Memory B cell (primary cell): ENCODE results near the gene SURF4.
"Not testable (repeated sequence)": the region's sequence is repeated elsewhere in the genome, so short reads cannot be mapped to it uniquely, and the experiment has no call there.

Experiments
- ATAC-seq: fragments of 150-1000 bp; cut with Tn5 transposase; 2 replicates; pipeline ENCODE4 v1.10.0; 2021; ENCODE audit warnings: low read depth, mild to moderate bottlenecking, moderate library complexity
- DNase-seq, 2 donors: peaks; one replicate each; pipeline ENCODE4 v3.0.0; 2022; ENCODE audit warnings: low spot score in 2 of 2
- H3K27ac Mint-ChIP-seq: one replicate; pipeline ENCODE4 v1.8.0; 2022; ENCODE audit warnings: mild to moderate bottlenecking, moderate library complexity, mixed read lengths
- H3K27me3 Mint-ChIP-seq: one replicate; pipeline ENCODE4 v1.8.0; 2022; ENCODE audit warnings: mixed read lengths
- H3K36me3 Mint-ChIP-seq: one replicate; pipeline ENCODE4 v1.8.0; 2022; ENCODE audit warnings: mild to moderate bottlenecking, mixed read lengths
- H3K4me1 Mint-ChIP-seq: one replicate; pipeline ENCODE4 v1.8.0; 2022; ENCODE audit warnings: mixed read lengths
- H3K4me3 Mint-ChIP-seq: one replicate; pipeline ENCODE4 v1.8.0; 2022; ENCODE audit warnings: mild to moderate bottlenecking, moderate library complexity, mixed read lengths
- H3K9me3 Mint-ChIP-seq: one replicate; pipeline ENCODE4 v1.8.0; 2022; ENCODE audit warnings: mixed read lengths

SURF4 gene

DNA sequence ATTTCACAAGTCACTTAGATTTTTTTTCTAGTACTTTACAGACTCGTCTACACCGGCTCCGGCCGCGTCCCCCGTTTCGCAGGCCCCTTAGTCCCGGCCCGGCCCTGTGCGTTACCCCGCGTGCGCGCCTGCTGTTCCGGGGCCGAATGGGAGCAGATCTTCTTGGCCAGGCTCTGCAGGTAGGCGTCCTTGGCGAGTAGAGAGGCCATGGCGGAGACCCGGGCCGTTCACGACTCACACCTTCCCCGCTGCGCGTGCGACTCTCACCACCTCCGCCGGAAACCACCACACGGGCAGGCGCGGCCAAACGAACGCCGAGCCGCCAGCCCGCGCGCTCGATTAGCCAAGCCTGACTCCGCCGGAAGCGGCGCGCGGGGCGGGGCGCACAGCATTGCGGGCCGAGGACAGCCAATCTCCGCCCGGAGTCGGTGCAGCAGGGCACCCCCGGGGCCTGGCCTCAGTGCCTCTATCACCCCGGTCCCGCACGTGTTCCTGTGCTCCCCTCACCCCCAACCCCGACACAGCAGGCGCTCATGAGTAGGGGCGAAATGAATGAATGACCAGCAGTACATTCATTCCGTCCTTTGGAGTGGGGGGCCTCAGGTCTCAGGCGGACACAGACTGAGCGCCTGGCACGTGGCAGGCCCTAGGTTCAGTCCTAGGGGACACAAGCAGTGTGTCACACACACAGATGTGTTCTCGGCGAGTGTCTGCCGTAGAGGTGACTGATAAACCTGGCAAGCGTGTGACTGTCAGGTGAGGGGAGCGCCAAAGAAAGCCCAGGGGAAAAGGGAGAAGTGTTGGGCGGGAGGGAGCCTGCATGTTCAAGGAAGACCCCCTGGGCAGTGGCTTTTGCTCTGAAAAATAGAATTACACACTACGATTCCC lies 39.7 kb downstream of the SURF4 start, which contains the start of gene SURF6:
Gene SURF6, minus strand, starts transcription at position 265 of the 888 bp plus-strand sequence. Its CDS starts 56 bp downstream, at position 209.
- Mint-ChIP-seq H3K27me3 (no peaks in the 10 kb centered on the region), H3K36me3 (peaks cover 30% of the 10 kb centered on the region), H3K4me3 (peak within 1 kb of the TSS; percentile 97), H3K27ac (peak within 1 kb of the TSS; percentile 93), H3K4me1 (peaks cover 31% of the 10 kb centered on the region), H3K9me3 (no peaks in the 10 kb centered on the region)
- peak; percentile 85 for ATAC-seq
- peak; percentile 88 to 89 for DNase-seq

DNA sequence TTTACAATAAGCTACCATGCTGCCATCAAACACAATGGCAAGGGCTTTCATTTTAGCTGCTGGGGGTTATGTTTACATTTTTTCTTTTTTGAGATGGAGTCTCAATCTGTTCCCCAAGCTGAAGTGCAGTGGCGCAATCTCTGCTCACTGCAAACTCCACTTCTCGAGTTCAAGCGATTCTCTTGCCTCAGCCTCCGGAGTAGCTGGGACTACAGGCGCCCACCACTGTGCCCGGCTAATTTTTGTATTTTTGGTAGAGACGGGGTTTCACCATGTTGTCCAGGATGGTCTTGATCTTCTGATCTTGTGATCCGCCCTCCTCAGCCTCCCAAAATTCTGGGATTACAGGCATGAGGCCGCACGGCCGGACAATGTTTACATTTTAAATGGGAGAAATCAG lies 41.0 kb downstream of the SURF4 start:
- not testable (repeated sequence) for ATAC-seq, H3K9me3 Mint-ChIP-seq, DNase-seq, H3K27ac Mint-ChIP-seq, H3K27me3 Mint-ChIP-seq
- Mint-ChIP-seq H3K4me1 (peaks cover 24% of the 10 kb centered on the region), H3K4me3 (peak overlapping the region; percentile 97), H3K36me3 (peaks cover 27% of the 10 kb centered on the region)

- Mint-ChIP-seq H3K36me3 (peaks cover 22% of the 10 kb centered on the region), H3K27me3 (no peaks in the 10 kb centered on the region), H3K4me3 (no peak overlapping the region), H3K4me1 (peaks cover 22% of the 10 kb centered on the region), H3K9me3 (no peaks in the 10 kb centered on the region), H3K27ac (no peak overlapping the region)
- ATAC-seq (no peak), DNase-seq (no peak)
These were observed 41.7 kb downstream of the SURF4 start for GRCh38 chr9:133334161-133334560.

DNA sequence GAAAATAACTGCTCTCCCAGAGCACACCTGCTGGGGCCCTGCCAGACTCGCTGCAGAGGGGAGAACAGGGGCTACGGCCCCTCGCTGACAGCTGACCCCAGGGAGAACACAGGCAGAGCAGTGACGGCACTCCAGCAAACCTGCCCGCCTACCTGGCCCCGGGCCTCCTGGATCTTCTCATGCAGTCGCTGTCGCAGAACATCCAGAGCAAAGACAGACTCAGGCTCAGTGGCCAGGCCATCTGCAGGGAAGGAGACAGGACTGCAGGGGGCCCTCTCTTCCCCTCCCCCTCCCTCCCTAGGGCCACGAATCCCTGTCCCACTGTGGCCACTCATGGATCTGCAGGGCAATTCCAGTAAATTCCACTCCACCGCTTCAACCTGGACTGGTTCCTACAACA lies 42.3 kb downstream of the SURF4 start:
- H3K9me3 Mint-ChIP-seq = no peaks in the 10 kb centered on the region
- no peaks in the 10 kb centered on the region for H3K27me3 Mint-ChIP-seq
- no peak for DNase-seq
- no peak overlapping the region for H3K4me3 Mint-ChIP-seq
- H3K4me1 Mint-ChIP-seq = peaks cover 24% of the 10 kb centered on the region
- H3K27ac Mint-ChIP-seq = no peak overlapping the region
- no peak for ATAC-seq
- H3K36me3 Mint-ChIP-seq = peaks cover 19% of the 10 kb centered on the region

- no peak overlapping the region for H3K27ac Mint-ChIP-seq
- H3K9me3 Mint-ChIP-seq = no peaks in the 10 kb centered on the region
- peak overlapping the region; percentile 29 for H3K4me3 Mint-ChIP-seq
- H3K27me3 Mint-ChIP-seq = no peaks in the 10 kb centered on the region
- peaks cover 25% of the 10 kb centered on the region for H3K4me1 Mint-ChIP-seq
- DNase-seq (no peak), ATAC-seq (no peak)
- peaks cover 19% of the 10 kb centered on the region for H3K36me3 Mint-ChIP-seq
These were observed 42.8 kb downstream of the SURF4 start for GRCh38 chr9:133333011-133333410.

DNA sequence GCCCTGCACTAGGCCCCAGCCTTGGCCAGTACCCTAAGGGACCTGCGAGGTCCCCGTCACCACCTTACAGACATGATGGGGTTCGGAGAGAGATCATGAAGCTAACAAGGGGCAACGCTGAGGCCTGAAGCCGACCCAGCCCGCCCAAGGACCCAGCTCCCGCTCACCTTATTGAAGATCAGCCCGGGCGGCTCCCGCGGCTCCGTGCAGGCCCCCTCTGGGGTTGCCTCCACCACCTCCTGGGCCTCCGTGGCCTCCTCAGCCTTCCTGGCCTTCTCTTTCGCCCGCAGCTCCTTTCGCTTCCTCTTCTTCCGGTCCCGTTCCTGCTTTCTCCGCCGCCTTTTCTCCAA lies 43.5 kb downstream of the SURF4 start:
- H3K36me3 Mint-ChIP-seq = peaks cover 19% of the 10 kb centered on the region
- DNase-seq = no peak
- no peak for ATAC-seq
- no peak overlapping the region for H3K27ac Mint-ChIP-seq
- H3K9me3 Mint-ChIP-seq = no peaks in the 10 kb centered on the region
- no peaks in the 10 kb centered on the region for H3K27me3 Mint-ChIP-seq
- H3K4me3 Mint-ChIP-seq = no peak overlapping the region
- H3K4me1 Mint-ChIP-seq = peaks cover 22% of the 10 kb centered on the region

DNA sequence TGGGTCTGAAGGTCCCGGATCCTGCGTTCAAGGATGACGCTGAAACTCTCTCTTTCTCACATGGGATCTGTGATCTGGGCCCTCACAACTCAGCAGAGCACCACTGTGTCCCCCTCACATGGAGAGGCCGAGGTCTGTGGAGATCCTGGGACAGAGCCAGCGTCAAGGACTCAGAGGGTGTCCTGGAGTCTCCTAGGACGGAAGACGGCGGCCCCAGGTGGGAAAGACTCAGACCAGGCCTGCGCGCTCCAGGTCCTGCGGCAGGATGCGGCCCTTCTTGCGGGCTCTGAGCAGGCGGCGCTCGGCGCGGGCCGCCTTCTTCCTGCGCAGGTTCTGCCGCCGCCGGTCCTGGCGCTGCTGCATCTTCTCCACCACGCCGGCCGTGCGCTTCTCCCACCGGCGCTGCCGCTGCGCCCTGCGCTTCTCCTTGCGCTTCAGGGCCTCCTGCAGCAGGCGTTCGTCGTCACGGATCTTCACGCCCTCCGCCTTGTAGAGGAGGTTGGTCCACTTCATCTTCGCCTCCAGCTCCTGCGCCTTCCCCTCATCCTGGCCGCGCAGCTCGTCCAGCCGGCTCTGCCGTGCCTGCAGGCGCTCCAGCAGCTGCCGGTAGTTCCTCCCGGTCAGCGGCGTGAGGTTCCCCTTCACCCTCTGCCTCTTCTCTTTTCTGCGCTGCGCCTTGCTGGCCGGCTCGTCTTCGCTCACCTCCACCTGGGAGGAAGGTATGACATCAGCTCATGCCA lies 44.0 kb downstream of the SURF4 start:
- H3K4me1 Mint-ChIP-seq = peaks cover 22% of the 10 kb centered on the region
- peaks cover 19% of the 10 kb centered on the region for H3K36me3 Mint-ChIP-seq
- H3K9me3 Mint-ChIP-seq = no peaks in the 10 kb centered on the region
- ATAC-seq = no peak
- no peak overlapping the region for H3K27ac Mint-ChIP-seq
- H3K4me3 Mint-ChIP-seq = no peak overlapping the region
- DNase-seq = no peak
- H3K27me3 Mint-ChIP-seq = no peaks in the 10 kb centered on the region

DNA sequence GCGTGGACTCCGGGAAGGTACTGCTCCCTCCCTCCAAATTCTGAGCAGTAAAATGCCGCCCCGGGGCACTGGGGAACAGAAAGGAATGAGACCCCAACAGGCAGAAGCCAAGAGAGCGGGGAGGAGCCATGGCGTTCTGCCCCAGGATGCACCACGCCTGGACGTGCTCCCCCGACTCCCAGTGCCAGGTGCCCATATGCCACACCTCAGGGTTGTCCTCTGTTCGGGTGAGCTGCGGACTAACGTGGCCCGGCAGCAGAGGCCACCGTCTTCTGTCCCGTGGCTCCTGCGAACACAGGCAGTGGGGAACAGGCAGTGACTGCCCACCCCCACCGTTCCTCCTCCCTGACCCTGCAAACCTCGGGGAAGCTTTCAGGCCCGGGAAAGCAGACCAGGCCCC lies 44.6 kb downstream of the SURF4 start:
- ATAC-seq (no peak), DNase-seq (no peak)
- H3K9me3 Mint-ChIP-seq = no peaks in the 10 kb centered on the region
- H3K27me3 Mint-ChIP-seq = no peaks in the 10 kb centered on the region
- H3K4me1 Mint-ChIP-seq = peaks cover 19% of the 10 kb centered on the region
- H3K27ac Mint-ChIP-seq = no peak overlapping the region
- no peak overlapping the region for H3K4me3 Mint-ChIP-seq
- peaks cover 19% of the 10 kb centered on the region for H3K36me3 Mint-ChIP-seq

- Mint-ChIP-seq H3K27ac (peak overlapping the region; percentile 42), H3K36me3 (peaks cover 19% of the 10 kb centered on the region), H3K4me1 (peaks cover 12% of the 10 kb centered on the region)
- not testable (repeated sequence) for H3K27me3 Mint-ChIP-seq, H3K4me3 Mint-ChIP-seq, ATAC-seq, DNase-seq, H3K9me3 Mint-ChIP-seq
These were observed 46.3 kb downstream of the SURF4 start for GRCh38 chr9:133329306-133330156.

DNA sequence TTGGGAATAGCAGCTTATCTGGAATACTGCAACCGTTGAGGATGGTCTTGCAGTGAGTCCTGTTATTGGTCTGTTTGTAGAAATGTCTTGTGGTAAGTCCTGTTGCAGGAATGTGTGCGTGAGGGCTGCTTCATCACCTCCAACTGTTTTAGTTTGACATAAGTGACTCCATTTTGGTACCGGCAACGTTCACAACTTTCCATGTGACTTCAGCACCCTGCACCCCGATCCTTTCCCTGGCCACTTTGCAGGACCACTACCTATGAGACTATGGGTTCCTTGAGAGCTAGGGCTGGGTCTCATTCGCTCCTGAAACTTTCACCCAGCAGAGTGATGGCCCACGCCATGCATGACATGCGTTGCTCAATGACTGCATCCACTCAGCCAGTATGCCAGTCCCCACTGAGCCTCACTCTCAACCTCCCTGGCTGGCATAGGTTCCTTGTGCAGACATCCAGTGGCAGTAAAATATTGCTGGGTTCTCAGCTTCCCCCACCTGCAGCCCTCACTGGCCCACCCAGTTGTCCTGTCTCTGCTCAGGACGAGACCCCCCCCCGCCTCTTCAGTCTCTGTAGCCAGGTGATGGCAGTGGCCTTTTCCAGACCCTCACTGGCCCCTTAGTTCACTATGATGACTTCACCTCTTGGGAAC lies 47.9 kb downstream of the SURF4 start:
- DNase-seq (no peak), ATAC-seq (no peak)
- Mint-ChIP-seq H3K27me3 (no peaks in the 10 kb centered on the region), H3K4me3 (no peak overlapping the region), H3K36me3 (peaks cover 17% of the 10 kb centered on the region), H3K9me3 (no peaks in the 10 kb centered on the region), H3K27ac (no peak overlapping the region), H3K4me1 (peaks cover 16% of the 10 kb centered on the region)

- not testable (repeated sequence) for H3K27ac Mint-ChIP-seq, H3K9me3 Mint-ChIP-seq, H3K4me3 Mint-ChIP-seq, ATAC-seq, DNase-seq, H3K27me3 Mint-ChIP-seq
- peaks cover 16% of the 10 kb centered on the region for H3K4me1 Mint-ChIP-seq
- peaks cover 12% of the 10 kb centered on the region for H3K36me3 Mint-ChIP-seq
These were observed 48.8 kb downstream of the SURF4 start for GRCh38 chr9:133327021-133327420.

DNA sequence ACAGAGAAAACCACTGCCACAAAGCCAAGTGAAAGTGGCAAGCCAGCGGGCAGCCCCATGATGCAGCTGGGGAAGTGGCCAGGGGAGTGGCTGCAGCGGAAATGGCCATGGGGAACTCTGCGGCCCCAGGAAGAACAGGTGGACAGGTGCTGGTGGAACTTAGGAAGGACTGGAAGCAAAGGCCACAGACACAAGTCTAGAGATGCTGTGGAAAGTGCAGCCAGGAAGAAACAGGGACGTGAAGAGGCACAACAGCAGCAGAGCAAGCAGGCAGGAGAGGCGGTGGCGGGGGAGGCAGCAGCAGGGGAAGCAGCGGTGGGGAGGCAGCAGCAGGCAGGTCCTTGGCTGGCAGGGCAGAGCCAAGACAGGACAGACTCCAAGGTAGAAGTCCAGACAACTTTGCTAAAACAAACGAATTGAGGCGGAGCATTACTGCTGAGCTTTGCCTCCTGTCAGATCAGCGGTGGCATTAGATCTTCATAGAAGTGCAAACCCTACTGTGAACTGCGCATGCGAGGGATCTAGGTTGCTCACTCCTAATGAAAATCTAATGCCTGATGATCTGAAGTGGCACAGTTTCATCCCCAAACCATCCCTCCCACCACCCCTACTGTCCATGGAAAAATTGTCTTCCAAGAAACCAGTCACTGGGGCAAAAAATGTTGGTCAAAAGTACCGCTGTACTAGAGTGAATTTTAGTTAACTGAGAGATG lies 51.7 kb downstream of the SURF4 start:
- no peak for DNase-seq
- no peaks in the 10 kb centered on the region for H3K9me3 Mint-ChIP-seq
- peaks cover 10% of the 10 kb centered on the region for H3K4me1 Mint-ChIP-seq
- peaks cover 7% of the 10 kb centered on the region for H3K27me3 Mint-ChIP-seq
- ATAC-seq = no peak
- no peak overlapping the region for H3K4me3 Mint-ChIP-seq
- H3K27ac Mint-ChIP-seq = no peak overlapping the region
- peaks cover 1% of the 10 kb centered on the region for H3K36me3 Mint-ChIP-seq

- peaks cover 4% of the 10 kb centered on the region for H3K4me1 Mint-ChIP-seq
- peaks cover 1% of the 10 kb centered on the region for H3K36me3 Mint-ChIP-seq
- DNase-seq = no peak
- H3K27me3 Mint-ChIP-seq = peaks cover 7% of the 10 kb centered on the region
- no peak overlapping the region for H3K27ac Mint-ChIP-seq
- no peak overlapping the region for H3K4me3 Mint-ChIP-seq
- no peak for ATAC-seq
- no peaks in the 10 kb centered on the region for H3K9me3 Mint-ChIP-seq
These were observed 52.6 kb downstream of the SURF4 start for GRCh38 chr9:133323211-133323610.
